Activated T-cell treated with anti-CD3 and anti-CD28 coated beads for 24 hours (primary cell): ENCODE data around the gene ACKR4.
"Not testable (repeated sequence)": the region's sequence is repeated elsewhere in the genome, so short reads cannot be mapped to it uniquely, and the experiment has no call there.

Experiments
- DNase-seq: peaks from one replicate; pipeline ENCODE4 v3.0.0-alpha.2; 2020; ENCODE audit warnings: low read depth

ACKR4 gene

DNA sequence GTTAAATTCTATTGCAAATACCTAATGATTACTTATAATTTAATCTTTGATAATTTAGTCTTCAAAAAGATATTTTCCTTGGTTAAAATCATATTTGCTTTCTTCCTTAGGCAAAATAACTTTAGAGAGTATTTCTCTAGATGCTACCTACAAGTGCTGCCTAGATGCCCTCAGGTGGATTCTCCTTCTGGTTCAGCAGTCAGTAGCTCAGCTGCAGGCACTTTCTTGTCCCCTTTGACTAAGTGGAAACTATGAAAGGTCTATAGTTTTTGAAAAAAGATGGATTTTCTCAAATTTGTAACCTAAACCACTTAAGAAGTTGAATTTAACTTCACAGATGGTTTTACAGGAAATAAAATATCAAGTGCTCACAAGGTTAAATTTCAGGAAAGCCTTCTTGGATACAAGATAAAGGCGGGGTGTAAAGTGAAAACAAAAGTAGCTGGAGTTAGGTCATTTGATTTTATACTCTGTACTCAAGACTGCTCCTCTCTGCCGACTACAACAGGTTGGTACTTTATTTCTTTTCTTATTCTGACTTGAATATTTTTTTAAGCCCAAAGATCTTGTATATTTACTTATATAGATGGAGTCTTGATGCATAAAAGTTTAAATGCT, at the start of gene ACKR4:
Gene ACKR4, plus strand, starts transcription at position 455 of the 618 bp plus-strand sequence. CDS start 3,128 bp downstream, outside the sequence.
- no peak for DNase-seq

DNA sequence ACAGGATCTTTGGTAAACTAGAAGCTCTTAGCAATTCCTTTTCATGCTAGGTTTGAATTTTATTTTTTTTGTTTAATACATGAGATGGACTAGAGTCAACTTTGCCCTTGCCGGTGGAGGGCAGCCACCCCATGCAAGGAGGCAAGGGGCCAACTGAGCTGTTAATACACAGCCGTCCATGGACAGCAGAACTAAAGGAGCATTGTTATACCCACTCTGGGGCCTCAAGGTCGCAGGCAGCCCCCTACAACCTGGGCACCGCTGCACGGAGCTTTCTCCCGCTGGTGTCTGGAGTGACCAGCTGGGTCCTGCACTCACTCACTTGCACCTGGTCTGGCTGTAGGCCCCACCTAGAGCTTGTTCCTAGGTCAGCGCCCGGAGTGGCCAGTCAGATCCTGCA, 47.9 kb upstream of the ACKR4 start:
- DNase-seq: no peak

DNA sequence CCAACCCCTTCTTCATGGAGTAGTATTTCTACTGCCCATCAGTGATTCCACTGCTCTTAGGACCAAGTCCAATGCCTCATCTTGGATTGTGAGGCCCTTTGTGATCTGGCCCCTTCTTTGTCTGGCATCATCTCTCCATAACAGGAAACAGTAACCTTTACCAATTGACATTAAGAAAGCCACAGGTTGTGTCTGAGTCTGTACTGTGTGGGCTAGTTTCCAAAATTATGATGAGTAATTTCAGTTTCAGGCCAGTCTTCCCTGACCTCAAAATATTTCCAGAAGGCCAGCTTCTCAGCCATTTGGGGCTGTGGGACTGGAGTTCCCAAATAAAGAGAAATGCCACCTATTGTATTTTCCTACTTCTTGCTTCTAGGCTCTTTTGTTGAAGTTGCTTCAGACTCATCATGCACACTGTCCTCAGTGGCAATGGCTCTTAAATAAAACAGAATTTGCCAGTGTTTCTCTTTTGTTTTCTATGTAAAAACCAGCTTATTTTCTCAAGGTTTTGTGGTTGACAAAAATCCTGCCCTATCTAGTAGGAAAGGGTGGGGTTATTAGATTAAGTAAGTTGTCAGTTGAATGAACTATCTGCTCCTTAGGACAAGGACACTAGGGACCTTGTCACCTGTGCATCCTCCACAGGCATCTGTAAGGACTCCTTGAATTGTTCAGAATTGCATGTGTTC, 47.0 kb upstream of the ACKR4 start:
- DNase-seq: no peak

DNA sequence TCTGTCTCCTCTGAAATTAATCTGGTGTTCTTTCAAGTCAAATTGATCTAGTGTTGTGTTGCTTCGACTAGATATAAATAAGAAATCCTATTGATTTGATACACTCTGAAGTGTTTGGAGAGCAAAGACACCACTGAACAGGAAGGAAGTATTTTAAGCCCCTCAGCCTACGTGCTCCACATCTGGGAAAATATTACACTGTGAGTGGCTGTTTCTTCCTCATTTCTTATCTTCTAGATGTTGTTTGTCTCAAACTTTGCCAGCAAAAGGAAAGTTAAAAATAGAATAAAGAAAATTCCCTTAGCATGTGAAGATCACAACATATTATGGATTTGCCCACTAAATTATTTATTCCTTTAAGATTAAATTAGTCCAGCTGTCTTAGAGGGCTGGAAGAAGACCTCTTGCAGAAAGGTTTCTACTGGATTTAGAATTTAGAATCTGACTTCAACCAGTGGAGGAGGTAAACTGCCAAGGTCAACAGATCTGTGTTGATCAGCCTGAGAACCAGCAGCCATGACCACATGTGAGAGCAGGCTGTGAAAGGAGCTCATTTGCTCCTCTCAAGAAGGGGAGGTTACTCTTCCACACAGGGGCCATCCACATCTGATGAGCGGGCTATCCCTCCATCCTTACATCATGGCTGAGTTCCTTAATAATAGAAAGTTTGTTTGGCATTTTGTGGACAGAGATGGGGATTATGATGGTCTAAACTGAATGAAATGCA, 46.3 kb upstream of the ACKR4 start:
- no peak for DNase-seq

DNA sequence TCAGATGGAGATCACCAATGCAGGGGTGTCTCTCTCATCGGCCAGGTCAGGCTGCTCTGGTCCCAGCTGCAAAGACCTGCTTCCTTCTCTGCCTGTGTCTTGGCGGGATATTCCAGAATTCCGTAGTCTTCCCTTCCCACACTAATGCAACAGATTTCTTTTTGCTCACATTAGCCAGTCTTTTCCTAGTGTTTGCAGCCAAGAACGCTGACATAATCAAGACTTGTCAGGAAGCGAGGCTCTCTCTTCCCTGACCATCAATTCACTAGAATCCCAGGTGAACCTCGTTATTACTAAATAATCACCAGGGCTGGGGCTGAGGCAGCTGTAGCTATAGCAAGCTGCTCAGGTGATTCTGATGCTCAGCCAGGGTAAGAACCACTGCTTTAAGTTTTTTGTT, 43.2 kb upstream of the ACKR4 start:
- no peak for DNase-seq

DNA sequence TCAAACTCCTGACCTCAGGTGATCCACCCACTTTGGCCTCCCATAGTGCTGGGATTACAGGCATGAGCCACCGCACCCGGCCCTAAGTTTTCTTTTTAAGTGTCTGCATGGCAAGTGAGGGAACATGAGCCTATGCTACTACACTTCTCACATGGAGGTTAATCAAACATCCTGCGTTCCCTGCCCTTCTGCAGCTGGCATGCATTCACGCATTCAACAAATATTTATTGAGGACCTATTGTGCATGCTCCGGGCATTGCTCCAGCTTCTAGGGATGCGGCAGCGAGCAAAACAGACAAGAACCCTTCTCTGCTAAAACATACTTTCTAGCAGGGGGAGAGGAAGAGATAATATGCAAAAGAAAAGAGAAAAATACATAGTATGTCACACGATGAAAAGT, 42.6 kb upstream of the ACKR4 start:
- DNase-seq: no peak

DNA sequence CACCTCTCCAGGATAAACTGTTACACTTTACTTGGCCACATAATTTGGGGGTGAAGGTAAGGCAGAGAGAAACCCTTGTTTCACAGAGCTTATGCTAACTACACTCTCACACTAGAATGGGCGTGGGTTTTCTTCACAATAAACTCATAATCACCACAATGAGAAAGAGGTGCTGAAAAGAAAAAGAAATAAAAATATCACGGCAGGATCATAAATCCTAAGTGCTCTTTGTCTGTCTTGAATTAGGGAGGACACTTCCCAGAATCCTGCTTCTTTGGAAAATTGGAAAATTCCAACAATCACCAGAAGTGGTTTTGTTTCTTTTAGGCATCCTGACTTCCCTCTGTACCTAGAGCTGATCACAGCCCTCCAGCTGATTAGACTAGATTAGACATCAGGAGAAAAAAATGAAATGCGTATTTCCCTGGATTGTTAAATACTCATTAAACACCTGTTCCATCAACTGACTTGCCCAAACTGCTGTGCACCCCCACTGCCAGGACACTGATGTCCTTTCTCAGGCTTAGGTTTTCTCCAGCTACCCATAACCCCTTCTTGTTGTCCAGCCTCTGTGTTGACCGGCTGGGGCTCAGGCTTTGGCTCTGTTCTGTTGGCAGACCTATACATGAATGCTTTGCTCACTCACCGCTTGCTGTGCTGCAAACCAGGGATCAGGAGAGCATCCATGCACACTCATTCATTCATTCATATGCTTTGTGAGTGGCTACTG, 41.6 kb upstream of the ACKR4 start:
- no peak for DNase-seq

DNA sequence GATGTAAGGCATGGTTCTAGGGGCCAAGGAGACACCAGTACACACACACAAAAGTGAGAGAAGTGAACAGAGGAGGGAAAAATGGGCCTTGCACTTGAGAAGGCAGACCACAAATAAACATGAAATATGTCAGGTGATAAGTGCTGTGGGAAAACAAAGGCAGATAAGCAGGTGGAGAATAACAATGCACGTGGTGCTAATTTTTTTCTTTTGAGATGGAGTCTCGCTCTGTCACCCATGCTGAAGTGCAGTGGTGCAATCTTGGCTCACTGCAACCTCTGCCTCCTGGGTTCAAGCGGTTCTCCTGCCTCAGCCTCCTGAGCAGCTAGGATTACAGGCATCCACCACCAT, 41.1 kb upstream of the ACKR4 start:
- not testable (repeated sequence) for DNase-seq

DNA sequence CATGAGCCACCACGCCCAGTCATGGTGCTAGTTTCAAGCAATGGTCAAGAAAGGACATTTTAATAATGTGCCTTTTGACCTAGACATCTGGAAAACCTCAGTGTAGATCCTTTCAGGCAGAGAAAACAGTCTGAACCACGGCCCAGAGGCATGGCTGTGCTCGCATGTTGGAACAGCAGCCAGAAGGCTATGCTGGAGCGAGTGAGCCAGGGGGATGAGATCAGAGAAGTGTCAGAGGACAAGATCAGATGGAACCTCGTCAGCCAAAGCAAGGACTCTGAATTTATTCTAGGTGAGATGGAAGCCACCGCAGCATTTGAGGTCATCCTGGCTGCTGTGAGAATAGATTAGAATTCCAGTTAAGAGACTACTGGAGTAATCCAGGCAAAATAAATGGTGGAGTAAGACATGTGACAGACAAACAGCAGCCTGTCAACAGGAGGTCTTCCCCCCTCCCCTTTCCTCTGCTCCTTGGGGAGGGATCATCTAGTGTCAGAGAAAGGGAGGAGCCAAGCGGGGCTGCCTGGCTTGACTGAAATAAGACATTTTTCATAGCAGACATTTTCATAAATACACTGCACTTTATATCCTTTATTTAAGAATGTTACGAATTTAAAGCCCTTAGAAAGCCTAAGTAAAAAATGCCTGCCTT, 40.4 kb upstream of the ACKR4 start:
- DNase-seq: no peak

DNA sequence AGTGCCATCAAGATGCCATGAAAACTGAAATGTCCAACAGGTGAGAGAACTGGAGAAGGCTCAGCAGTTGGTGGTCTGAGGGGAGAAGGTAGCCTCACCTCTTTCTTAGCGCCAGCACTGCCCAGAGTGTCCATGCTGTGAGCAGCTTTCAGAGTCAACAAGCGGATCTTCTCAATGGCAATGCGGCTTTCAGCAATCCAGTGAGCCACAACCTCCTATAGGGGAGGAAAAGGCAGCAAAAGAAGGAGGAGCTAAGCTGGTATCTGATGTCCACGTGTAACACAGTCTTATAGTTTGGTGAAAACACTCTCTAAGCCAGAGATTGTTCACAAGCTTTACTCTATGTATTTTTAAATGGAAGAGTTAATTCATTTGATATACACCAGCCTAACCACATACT, 36.1 kb upstream of the ACKR4 start:
- no peak for DNase-seq

DNA sequence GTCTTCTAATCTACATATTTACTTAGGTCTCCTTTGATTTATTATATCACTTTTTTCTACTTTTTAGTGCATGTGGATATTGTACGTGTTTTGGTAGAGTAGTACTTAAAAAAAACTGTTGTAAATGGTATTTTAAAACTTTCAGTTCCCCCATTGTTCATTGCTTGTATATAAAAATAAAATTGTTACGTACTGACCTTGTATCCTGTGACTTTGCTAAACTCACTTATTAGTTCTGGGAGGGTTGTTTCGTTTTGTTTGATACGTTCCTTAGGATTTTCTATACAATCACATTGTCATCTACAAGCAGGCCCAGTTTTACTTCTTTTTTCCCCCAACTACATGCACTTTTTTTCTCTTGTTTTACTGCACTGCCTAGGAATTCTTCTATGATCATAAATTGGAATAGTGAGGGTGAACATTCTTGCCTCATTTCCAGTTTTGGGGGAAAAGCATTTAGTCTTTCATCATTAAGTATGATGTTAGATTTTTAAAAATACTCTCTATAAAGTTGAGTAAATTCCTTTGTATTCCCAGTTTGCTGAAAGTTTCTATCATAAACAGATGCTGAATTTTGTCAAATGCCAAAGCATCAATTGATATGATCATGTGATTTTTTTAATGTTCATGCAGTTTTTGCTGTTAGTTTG, 33.5 kb upstream of the ACKR4 start:
- DNase-seq: no peak

DNA sequence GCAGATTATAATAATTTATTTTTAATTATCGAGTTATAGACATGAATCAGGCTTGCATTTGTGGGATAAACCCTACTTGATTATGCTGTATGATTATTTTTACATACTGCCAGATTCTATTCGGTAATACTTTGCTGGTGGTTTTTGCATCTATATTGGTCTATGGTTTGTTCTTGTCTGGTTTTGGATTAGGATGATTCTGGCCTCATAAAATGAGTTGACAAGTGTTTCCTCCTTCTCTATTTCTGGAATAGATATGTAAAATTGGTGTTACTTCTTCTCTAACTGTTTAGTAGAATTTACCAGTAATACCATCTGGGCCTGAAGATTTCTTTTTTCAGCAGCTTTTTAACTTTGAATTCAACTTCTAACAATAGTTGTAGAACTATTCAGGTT, 33.0 kb upstream of the ACKR4 start:
- no peak for DNase-seq

DNA sequence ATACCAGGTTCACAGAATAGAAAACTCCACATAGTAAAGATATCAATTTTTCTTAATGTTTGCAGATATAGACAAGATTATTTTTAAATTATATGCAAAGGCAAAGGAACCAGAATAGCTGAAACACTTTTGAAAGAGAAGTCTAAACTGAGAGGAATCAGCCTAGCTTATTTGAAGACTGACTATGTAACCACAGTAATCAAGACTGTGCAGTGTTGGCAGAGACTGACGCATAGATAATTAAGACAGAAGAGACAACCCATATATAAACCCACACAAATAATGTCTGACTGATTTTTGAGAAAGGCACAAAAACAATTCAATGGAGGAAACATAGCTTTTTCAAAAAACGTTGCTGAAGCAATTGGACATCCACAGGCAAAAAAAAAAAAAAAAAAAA, 28.6 kb upstream of the ACKR4 start:
- DNase-seq: no peak

DNA sequence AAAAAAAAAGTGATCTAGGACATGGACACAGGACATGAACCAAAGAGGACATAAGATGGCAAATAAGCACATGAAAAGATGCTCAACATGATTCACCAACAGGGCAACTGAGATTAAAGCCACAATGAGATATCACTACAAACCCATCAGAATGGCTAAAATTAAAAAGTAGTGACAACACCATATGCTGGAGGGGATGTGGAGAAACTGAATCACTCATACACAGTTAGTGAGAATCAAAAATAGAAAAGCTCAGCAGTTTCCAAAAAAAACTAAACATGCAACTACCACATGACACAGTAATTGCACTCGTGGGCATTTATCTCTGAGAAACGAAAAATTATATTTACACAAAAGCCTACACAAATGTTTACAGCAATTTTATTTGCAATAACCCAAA, 27.9 kb upstream of the ACKR4 start:
- no peak for DNase-seq

DNA sequence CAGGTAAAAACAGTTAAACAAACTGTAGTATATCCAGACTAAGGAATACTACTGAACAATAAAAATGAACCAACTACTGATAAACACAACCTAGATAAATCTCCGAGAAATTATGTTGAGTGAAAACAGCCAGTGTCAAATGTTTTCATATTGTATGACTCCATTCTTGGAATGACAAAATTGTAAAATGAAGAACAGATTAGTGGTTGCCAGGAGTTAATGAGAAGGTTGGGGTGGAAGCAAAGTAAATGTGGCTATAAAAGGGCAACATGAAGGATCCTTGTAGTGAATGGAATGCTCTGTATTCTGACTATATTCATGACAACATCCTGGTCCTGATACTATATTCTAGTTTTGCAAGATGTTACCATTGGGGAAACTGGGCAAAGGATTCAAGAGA, 27.5 kb upstream of the ACKR4 start:
- DNase-seq: no peak

DNA sequence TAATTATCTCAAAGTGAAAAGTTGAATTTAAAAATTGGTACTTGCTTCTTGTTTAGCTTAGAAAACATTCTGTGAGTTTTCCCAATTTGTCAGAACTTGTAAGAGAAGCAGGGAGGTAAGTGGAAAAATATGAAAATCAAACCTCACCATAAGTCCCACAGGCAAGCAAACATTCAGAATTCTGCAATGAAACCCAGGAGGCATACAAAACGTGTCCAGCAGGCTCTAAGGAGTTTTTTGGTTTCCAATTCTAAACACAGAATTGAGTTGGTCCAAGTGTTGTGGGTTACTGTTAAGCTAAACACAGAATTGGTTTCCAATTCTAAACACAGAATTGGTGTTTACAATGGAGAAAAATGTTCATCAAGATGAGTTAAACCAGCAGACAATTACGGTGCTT, 27.1 kb upstream of the ACKR4 start:
- no peak for DNase-seq

DNA sequence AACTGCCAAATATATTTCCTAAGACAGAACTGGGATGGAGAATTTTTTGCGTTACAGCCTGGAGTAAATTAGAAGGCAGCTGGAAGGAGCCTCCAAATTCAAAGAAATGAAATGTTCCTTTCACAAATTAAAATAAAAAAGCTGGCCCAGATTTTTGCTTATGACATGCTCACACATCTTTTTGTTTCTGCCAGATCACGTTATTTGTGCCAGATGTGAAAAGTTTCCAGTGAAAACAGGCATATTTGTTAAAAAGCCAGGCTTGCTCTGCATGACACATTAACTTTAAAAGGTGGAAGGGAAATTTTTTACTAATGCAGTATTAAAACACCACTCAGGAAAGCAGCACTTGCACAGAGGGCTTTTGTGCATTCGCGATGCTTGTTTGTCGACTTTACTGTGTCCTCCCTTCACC, 23.3 kb upstream of the ACKR4 start:
- DNase-seq: no peak

DNA sequence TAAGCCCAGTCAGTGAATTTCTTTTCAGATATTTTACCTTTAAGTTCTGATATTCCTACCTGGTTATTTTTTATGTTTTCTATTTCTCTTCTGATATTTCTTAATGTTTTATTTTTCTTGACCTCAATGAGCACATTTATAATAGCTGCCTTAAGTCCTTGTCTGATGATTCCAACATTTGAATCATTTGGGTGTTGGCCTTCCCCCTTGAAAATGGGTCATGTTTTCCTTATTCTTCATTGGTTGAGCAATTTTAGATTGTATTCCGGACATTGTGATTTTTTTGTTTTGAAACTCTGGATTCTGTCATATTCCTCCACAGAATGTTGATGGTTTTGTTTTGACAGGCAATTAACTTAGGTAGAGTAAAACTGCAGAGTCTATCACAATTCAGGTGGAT, 9.7 kb upstream of the ACKR4 start:
- no peak for DNase-seq

DNA sequence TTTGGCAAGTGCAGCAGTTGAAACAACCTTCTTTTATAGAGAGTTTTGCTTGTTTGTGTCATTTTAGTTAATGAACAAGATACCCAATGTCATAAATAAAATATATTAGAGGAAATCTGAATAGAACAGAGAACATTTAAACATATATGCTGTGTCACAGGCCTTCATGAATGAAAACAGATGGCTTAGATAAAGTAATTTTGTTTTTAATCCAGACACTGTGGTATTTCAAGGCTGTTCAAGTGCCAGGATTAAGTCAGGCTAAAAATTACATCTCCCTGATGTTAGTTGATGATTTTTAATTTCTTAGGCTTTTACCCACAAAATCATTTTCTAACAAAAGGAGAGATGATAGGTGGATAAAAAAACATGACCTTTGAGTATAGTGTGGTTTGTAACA, 4.9 kb upstream of the ACKR4 start:
- no peak for DNase-seq

DNA sequence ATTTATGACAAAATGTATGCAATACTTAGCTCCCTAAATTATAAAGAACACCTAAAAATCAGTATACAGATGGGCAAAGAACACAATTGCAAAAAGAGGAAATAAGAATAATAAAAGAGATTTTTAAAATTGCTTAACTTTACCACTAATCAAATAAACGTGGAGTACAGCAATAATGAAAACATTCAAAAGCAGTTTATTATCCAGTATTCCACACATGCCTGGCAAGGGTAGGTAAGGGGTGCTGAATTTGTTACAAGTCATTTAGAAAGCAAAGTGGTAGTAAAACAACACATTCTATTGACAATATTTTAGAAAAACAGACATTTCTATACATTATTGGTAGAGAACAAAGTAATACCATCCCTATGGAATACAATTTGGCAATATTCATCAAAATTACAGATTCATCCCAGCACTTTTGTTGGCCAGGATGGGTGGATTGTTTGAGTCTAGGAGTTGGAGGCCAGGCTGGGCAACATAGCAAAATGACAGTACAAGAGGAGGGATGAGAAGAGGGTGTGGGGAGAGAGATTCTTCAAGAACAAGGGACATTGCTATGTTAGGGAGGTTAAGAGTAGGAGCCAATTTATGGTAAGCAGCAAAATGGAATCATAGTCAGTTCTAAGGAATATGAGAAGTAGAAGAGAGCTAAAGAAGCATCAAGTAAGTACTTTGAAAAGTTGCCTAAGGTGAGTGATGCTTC, 3.7 kb upstream of the ACKR4 start:
- DNase-seq: no peak

DNA sequence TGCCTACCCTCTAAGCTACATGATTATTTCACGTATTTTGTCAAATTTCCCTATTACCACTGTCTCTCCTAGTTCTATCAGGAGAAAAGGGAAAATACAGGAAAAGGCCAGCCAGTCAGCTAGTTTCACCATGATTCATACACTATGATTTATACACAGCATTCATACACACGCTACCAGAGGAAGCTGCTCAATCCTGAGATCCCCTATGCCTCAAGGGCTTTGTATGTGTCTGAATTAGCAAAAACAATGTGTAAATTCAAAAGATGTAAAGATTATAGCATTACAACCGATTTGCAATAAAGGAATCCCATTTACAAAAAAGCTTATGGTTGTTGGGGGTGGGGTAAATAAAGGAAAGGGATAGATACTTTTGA, 3.1 kb upstream of the ACKR4 start:
- DNase-seq: no peak
